GM12874 (cell line): ENCODE results near the gene HOXC6.

ENCODE experiments used
- TF ChIP-seq, protein P1 (sequence below): IDR thresholded peaks from 2 replicates; pipeline ENCODE4 v1.5.1; 2011; ENCODE audit warnings: low read depth, mild to moderate bottlenecking, control low read depth, low read length, moderate library complexity; ENCODE audit not compliant: insufficient read depth

The HOXC6 gene

DNA sequence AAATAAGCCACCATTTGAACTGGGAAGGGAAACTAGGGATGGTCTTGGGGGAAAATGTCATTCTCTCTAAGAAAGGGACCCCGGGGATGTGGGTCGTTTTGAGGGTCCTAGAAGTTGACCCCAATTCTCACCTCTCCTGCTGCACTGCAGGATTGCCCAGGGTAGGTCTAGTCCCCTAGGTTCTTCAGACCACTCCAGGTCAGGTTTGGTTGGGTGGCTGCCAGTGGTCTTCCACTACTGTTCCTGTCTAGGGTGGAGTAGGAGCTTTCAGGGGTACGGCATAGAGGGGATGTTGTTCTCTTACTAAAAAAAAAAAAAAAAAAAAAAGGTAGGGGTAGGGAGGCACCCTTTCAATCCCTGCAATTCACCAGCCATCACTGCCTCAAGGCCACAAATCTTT, 12.2 kb upstream of the HOXC6 start:
- TF ChIP-seq, protein P1, sequence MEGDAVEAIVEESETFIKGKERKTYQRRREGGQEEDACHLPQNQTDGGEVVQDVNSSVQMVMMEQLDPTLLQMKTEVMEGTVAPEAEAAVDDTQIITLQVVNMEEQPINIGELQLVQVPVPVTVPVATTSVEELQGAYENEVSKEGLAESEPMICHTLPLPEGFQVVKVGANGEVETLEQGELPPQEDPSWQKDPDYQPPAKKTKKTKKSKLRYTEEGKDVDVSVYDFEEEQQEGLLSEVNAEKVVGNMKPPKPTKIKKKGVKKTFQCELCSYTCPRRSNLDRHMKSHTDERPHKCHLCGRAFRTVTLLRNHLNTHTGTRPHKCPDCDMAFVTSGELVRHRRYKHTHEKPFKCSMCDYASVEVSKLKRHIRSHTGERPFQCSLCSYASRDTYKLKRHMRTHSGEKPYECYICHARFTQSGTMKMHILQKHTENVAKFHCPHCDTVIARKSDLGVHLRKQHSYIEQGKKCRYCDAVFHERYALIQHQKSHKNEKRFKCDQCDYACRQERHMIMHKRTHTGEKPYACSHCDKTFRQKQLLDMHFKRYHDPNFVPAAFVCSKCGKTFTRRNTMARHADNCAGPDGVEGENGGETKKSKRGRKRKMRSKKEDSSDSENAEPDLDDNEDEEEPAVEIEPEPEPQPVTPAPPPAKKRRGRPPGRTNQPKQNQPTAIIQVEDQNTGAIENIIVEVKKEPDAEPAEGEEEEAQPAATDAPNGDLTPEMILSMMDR, result no peak

DNA sequence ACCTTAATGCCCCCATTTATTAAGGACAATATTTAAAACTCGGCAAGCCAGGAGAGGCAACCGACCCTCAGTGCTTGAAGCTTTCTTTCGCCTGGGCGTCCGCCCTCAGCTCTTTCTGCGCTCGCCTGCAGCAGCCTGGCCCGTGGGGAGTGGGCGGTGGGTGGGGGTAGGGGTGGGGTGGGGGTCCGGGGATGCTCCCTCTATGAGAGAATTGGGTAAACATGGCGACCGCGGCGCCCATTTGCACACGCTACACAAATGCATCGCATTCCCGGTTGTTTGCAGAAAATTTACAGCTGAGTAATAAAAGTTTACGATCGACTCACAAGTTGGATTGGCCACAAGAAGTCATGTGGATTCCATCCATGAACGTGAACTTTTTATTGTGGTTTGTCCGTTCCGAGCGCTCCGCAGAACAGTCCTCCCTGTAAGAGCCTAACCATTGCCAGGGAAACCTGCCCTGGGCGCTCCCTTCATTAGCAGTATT, 11.7 kb upstream of the HOXC6 start:
- TF ChIP-seq, protein P1, result no peak

GRCh38 chr12:54017027-54017788, 11.0 kb upstream of the HOXC6 start:
- TF ChIP-seq, protein P1, result 0 out of 2 replicates have a peak, but pooled peaks have one; percentile 13

DNA sequence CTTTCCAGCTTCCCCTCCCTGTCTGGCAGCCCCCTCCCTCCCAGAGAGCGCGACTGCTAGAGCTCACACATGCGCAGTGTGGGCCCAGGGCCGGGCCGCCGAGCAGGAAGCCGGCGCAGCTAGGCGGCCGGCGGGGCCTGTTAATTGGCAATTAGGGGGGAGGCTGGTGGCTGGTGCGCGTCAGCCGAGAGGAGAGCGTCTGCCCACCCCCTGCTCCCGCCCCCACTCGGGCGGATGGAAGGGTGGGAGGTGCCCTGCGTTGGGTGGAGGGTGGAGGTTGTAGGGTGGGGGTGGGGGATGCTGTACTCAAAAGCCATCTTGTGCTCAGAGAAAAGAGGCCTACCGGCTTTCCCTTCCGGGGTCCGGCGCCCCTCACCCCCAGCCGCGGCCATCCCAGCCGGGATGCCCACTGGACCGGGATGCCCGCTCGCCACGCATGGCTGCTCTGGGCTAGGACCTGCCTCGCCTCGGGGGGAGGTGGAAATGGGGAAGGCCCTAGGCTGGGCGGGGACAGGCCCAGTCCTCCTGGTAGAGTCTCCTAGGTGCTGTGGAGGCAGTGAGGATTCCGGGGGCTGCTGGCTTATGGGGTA, 10.3 kb upstream of the HOXC6 start:
- TF ChIP-seq, protein P1, result no peak

GRCh38 chr12:54018468-54018984, 9.7 kb upstream of the HOXC6 start:
- TF ChIP-seq, protein P1, result no peak

- TF ChIP-seq, protein P1, result no peak
Measured at GRCh38 chr12:54019091-54019811, 9.0 kb upstream of the HOXC6 start.
